Keratinocyte (primary cell): ENCODE measurements around the gene OR10G8. TPM values are rescaled to one million over a fixed set of nuclear protein-coding genes. Genes with fewer than 3 reads are reported as not detected.
A peak's percentile ranks its signal among the peaks of the same experiment; 100 is the strongest.

Experiments used
- DNase-seq: peaks from one replicate; pipeline ENCODE4 v3.0.0-alpha.2; 2011; ENCODE audit warnings: low read depth, missing footprints, low spot score
- FAIRE-seq: peaks from 2 replicates; lab custom pipeline; 2011; peaks lifted over from hg19 to GRCh38; lab: Jason Lieb, UNC
- H2AFZ ChIP-seq: 2 replicates; pipeline ENCODE4 v1.6.0; 2012; ENCODE audit warnings: low read length, control low read depth, inconsistent platforms; ENCODE audit not compliant: control insufficient read depth
- H3K27ac ChIP-seq: 2 replicates; pipeline ENCODE4 v1.5.1; 2011; ENCODE audit warnings: low read length; ENCODE audit not compliant: control insufficient read depth, insufficient read depth
- H3K27me3 ChIP-seq: 3 replicates; pipeline ENCODE4 v1.6.0; 2011; ENCODE audit warnings: low read length; ENCODE audit not compliant: control insufficient read depth, insufficient read depth; ENCODE audit errors: extremely low read depth
- H3K36me3 ChIP-seq, 2 experiments: 2 replicates in 1 of 2; 3 replicates in 1 of 2; pipeline ENCODE4 v1.5.1; 2011; ENCODE audit warnings: low read length in 2 of 2, mild to moderate bottlenecking in 1 of 2; ENCODE audit not compliant: control insufficient read depth in 2 of 2, insufficient read depth in 2 of 2; ENCODE audit errors: extremely low read depth in 1 of 2
- H3K4me1 ChIP-seq: 3 replicates; pipeline ENCODE4 v1.5.1; 2011; ENCODE audit warnings: low read length; ENCODE audit not compliant: control insufficient read depth, insufficient read depth; ENCODE audit errors: extremely low read depth
- H3K4me2 ChIP-seq: 3 replicates; pipeline ENCODE4 v1.6.0; 2011; ENCODE audit warnings: low read depth, low read length; ENCODE audit not compliant: control insufficient read depth, insufficient read depth; ENCODE audit errors: extremely low read depth
- H3K4me3 ChIP-seq, 3 experiments: fragments of 200-600 bp in 1 of 3; sonication (generic) in 1 of 3; 2 replicates in 2 of 3; 3 replicates in 1 of 3; pipeline ENCODE4 v1.5.1; 2011 to 2016; ENCODE audit warnings: low read length in 3 of 3, mild to moderate bottlenecking in 3 of 3, control low read depth in 2 of 3, inconsistent platforms in 1 of 3, low read depth in 1 of 3, mixed read lengths in 1 of 3, mixed run types in 1 of 3, moderate library complexity in 1 of 3; ENCODE audit not compliant: control insufficient read depth in 2 of 3, insufficient read depth in 2 of 3; ENCODE audit errors: extremely low read depth in 1 of 3
- H3K79me2 ChIP-seq: 2 replicates; pipeline ENCODE4 v1.6.0; 2012; ENCODE audit warnings: low read length; ENCODE audit not compliant: control insufficient read depth, insufficient read depth
- H3K9ac ChIP-seq: 3 replicates; pipeline ENCODE4 v1.6.0; 2011; ENCODE audit warnings: low read length; ENCODE audit not compliant: control insufficient read depth, insufficient read depth; ENCODE audit errors: extremely low read depth
- H3K9me1 ChIP-seq: 3 replicates; pipeline ENCODE4 v1.6.0; 2011; ENCODE audit warnings: low read length; ENCODE audit not compliant: control insufficient read depth, insufficient read depth; ENCODE audit errors: extremely low read depth
- H3K9me3 ChIP-seq: 2 replicates; pipeline ENCODE4 v1.5.1; 2012; ENCODE audit warnings: low read depth, low read length; ENCODE audit not compliant: control insufficient read depth
- H4K20me1 ChIP-seq: 3 replicates; pipeline ENCODE4 v1.6.0; 2011; ENCODE audit warnings: low read length; ENCODE audit not compliant: control insufficient read depth, insufficient read depth; ENCODE audit errors: extremely low read depth
- EZH2 ChIP-seq: IDR thresholded peaks from one replicate; pipeline ENCODE4 v1.6.1; 2012; ENCODE audit warnings: inconsistent platforms, mild to moderate bottlenecking, low read length, moderate library complexity
- dilution Hi-C: fragments of 300-500 bp; cut with MboI; formaldehyde crosslinking; loops from one replicate; pipeline ENCODE4 v1.7.0; 2020; ENCODE audit warnings: low sequenced_read_pairs; ENCODE audit not compliant: extremely low pct_ligation_motif_present
- polyA plus RNA-seq, 5 experiments: library from polyadenylated mRNA; depleted of rRNA in 3 of 5; stranded (reverse) in 3 of 5; stranded (forward) in 1 of 5; unstranded in 1 of 5; fragments of >200 nt; gene quantifications; 1 replicate in 1 of 5; 2 replicates in 3 of 5; 3 replicates in 1 of 5; pipeline versions ENCODE4 v1.2.1 to v1.2.3, GENCODE V29; 2011 to 2012; ENCODE audit warnings: missing spikeins in 2 of 5, low read depth in 1 of 5, low replicate concordance in 1 of 5
- TF ChIP-seq, protein P1 (sequence below), 3 experiments: IDR thresholded peaks in 1 of 3; conservative IDR thresholded peaks in 1 of 3; optimal IDR thresholded peaks in 1 of 3; 2 replicates in 2 of 3; 3 replicates in 1 of 3; pipeline versions ENCODE3 to v1.5.1; 2011; ENCODE audit warnings: low read length in 3 of 3, mild to moderate bottlenecking in 3 of 3, moderate library complexity in 2 of 3, control low read depth in 1 of 3, inconsistent platforms in 1 of 3; ENCODE audit not compliant: insufficient read depth in 2 of 3; ENCODE audit errors: extremely low read depth in 1 of 3

OR10G8 gene
- polyA plus RNA-seq, 1 donor (not counting 4 experiments of a cell fraction or from before 2014, with no cell fraction given), result not detected

DNA sequence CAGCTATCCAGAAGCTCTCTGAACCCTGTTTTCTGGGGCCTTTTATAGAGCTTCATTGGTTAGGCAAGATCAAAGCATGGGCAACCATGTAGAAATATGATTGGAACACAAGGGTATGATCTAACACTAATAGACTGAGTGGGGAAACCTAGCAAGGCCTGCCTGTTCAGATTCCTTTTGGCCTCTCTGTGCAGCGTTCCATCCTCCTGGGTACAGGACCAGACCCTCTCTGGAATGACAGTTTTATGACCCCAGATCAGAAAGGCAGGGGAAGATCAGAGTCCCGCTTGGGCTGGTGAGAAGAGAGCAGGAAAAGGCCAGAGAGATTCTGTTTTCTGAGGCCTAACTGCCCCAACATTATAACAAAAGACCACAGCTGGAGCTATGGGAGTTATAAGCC is 52.0 kb downstream of the OR10G8 start:
- Histone ChIP-seq H3K9me1 (no peaks in the 10 kb centered on the region), H3K79me2 (no peaks in the 10 kb centered on the region), H3K4me2 (no peak overlapping the region), H4K20me1 (no peaks in the 10 kb centered on the region), H3K4me3 (no peak overlapping the region), H2AFZ (no peak overlapping the region), H3K27me3 (no peaks in the 10 kb centered on the region), H3K4me1 (peaks cover 37% of the 10 kb centered on the region), H3K9ac (no peak overlapping the region), H3K9me3 (no peaks in the 10 kb centered on the region), H3K27ac (no peak overlapping the region), H3K36me3 (no peaks in the 10 kb centered on the region)
- FAIRE-seq (no peak), DNase-seq (no peak)
- dilution Hi-C loops, result no loop called here
- no peak for TF ChIP-seq EZH2
- TF ChIP-seq, protein P1, sequence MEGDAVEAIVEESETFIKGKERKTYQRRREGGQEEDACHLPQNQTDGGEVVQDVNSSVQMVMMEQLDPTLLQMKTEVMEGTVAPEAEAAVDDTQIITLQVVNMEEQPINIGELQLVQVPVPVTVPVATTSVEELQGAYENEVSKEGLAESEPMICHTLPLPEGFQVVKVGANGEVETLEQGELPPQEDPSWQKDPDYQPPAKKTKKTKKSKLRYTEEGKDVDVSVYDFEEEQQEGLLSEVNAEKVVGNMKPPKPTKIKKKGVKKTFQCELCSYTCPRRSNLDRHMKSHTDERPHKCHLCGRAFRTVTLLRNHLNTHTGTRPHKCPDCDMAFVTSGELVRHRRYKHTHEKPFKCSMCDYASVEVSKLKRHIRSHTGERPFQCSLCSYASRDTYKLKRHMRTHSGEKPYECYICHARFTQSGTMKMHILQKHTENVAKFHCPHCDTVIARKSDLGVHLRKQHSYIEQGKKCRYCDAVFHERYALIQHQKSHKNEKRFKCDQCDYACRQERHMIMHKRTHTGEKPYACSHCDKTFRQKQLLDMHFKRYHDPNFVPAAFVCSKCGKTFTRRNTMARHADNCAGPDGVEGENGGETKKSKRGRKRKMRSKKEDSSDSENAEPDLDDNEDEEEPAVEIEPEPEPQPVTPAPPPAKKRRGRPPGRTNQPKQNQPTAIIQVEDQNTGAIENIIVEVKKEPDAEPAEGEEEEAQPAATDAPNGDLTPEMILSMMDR (optimal IDR thresholded peaks at IDR 0.05 in 1 of 3, IDR thresholded peaks at IDR 0.05 in 1 of 3, conservative IDR thresholded peaks at IDR 0.05 in 1 of 3; ENCODE audit: extremely low read depth in 1 of 3, insufficient read depth in 2 of 3, low read length in 3 of 3), result no peak

DNA sequence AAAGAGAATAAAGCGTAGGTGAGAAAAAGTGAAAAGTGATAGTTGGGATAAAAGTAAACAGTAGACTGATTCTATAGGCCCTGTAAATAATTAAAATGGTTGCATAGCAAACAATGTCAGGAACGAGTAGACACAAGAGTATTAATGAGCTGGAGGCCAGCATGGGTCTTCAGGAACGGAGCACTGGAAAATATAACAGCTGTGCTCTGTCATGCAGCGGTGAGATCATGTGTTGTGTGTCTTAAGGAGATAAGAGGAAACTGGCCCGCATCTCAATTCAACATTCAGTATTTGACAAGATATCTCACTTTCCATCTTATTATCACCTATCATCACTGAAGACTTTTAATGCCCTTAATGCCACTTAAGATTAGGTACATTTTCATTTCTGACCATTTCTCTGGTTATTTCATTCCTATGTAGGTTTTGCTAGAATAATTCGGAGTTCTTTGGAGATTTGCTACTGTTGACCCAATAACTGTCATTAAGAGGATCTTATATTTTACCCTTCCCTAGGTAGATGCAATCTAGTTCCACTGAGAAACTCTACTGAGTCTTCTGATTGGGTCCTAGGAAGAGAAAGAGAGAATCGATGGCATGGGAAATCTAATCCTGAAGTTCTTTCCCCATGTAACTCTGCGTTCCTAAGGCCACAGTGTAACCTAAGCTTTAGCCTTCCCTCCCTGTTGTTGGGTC is 53.2 kb downstream of the OR10G8 start:
- H3K36me3 ChIP-seq, result no peaks in the 10 kb centered on the region
- H3K27me3 ChIP-seq, result no peaks in the 10 kb centered on the region
- no peak overlapping the region for H3K4me3 ChIP-seq
- no peaks in the 10 kb centered on the region for H3K9me1 ChIP-seq
- H3K79me2 ChIP-seq, result no peaks in the 10 kb centered on the region
- DNase-seq (no peak), FAIRE-seq (peak; percentile 32)
- TF ChIP-seq, protein P1 (optimal IDR thresholded peaks at IDR 0.05 in 1 of 3, IDR thresholded peaks at IDR 0.05 in 1 of 3, conservative IDR thresholded peaks at IDR 0.05 in 1 of 3; ENCODE audit: extremely low read depth in 1 of 3, insufficient read depth in 2 of 3, low read length in 3 of 3), result no peak
- TF ChIP-seq EZH2, result no peak
- no peak overlapping the region for H2AFZ ChIP-seq
- peaks cover 37% of the 10 kb centered on the region for H3K4me1 ChIP-seq
- no peaks in the 10 kb centered on the region for H3K9me3 ChIP-seq
- dilution Hi-C loops, result no loop called here
- peak overlapping the region; percentile 34 for H3K27ac ChIP-seq
- no peak overlapping the region for H3K9ac ChIP-seq
- no peaks in the 10 kb centered on the region for H4K20me1 ChIP-seq
- H3K4me2 ChIP-seq, result peak overlapping the region; percentile 0

Other genes with a start within 250 kb of the OR10G8 start
- gene OR6M1, start 220.4 kb upstream of the OR10G8 start, polyA plus RNA-seq, result not detected in 3 replicates
- not detected in 3 replicates for gene TMEM225, start 141.1 kb upstream of the OR10G8 start, polyA plus RNA-seq
- not detected in 3 replicates for gene OR8D4, start 124.6 kb upstream of the OR10G8 start, polyA plus RNA-seq
- gene OR4D5, start 87.2 kb upstream of the OR10G8 start, polyA plus RNA-seq, result not detected in 3 replicates
- gene OR6T1, start 83.0 kb upstream of the OR10G8 start, polyA plus RNA-seq, result not detected in 3 replicates
- gene OR10S1, start 49.0 kb upstream of the OR10G8 start, polyA plus RNA-seq, result not detected in 3 replicates
- gene OR10G6, start 31.6 kb upstream of the OR10G8 start, polyA plus RNA-seq, result not detected in 3 replicates
- not detected in 3 replicates for gene OR10G4, start 13.8 kb upstream of the OR10G8 start, polyA plus RNA-seq
- not detected in 3 replicates for gene OR10G9, start 3.8 kb upstream of the OR10G8 start, polyA plus RNA-seq
- gene OR10G7, start 14.5 kb downstream of the OR10G8 start, polyA plus RNA-seq, result not detected in 3 replicates
- 29.7 to 39.5 TPM (median 36.4 TPM) in 3 replicates for gene VWA5A, start 88.7 kb downstream of the OR10G8 start, polyA plus RNA-seq
- not detected in 3 replicates for gene OR10D3, start 156.5 kb downstream of the OR10G8 start, polyA plus RNA-seq
- not detected in 3 replicates for gene OR8G1, start 214.3 kb downstream of the OR10G8 start, polyA plus RNA-seq
- 0.06 TPM in 1 of 3 replicates, not detected in the others for gene OR8G5, start 229.6 kb downstream of the OR10G8 start, polyA plus RNA-seq